ENCODE results near the gene SCPEP1.
A peak's percentile ranks its signal among the peaks of the same experiment; 100 is the strongest.

SCPEP1 gene

GRCh38 chr17:57004944-57005579 is 27.1 kb downstream of the SCPEP1 start:
- peak; percentile 14 to 36 for DNase-seq

GRCh38 chr17:57006040-57006439 is 28.1 kb downstream of the SCPEP1 start:
- DNase-seq = no peak

GRCh38 chr17:57008958-57009357 is 31.0 kb downstream of the SCPEP1 start:
- DNase-seq = no peak

- peak; percentile 27 to 70 for DNase-seq
Measured at GRCh38 chr17:57009737-57010445, 32.0 kb downstream of the SCPEP1 start.

GRCh38 chr17:57010487-57010886 is 32.6 kb downstream of the SCPEP1 start:
- no peak for DNase-seq

- no peak for DNase-seq
Measured at GRCh38 chr17:57011491-57012015, 33.6 kb downstream of the SCPEP1 start.

GRCh38 chr17:57016071-57016763 is 38.3 kb downstream of the SCPEP1 start:
- no peak for DNase-seq

GRCh38 chr17:57016764-57017116 is 38.8 kb downstream of the SCPEP1 start:
- DNase-seq = no peak

GRCh38 chr17:57017625-57018024 is 39.7 kb downstream of the SCPEP1 start:
- DNase-seq = no peak

- DNase-seq = no peak
Measured at GRCh38 chr17:57020208-57020607, 42.3 kb downstream of the SCPEP1 start.

- DNase-seq = no peak
Measured at GRCh38 chr17:57021226-57021940, 43.5 kb downstream of the SCPEP1 start.

- no peak for DNase-seq
Measured at GRCh38 chr17:57025876-57026275, 47.9 kb downstream of the SCPEP1 start.

GRCh38 chr17:57027852-57028251 is 49.9 kb downstream of the SCPEP1 start:
- no peak for DNase-seq

GRCh38 chr17:57032343-57032742 is 54.4 kb downstream of the SCPEP1 start:
- no peak for DNase-seq

- DNase-seq = no peak
Measured at GRCh38 chr17:57033296-57033695, 55.4 kb downstream of the SCPEP1 start.

GRCh38 chr17:57034807-57035754 is 57.1 kb downstream of the SCPEP1 start:
- no peak for DNase-seq

GRCh38 chr17:57035971-57036481 is 58.1 kb downstream of the SCPEP1 start:
- no peak for DNase-seq

- DNase-seq = no peak
Measured at GRCh38 chr17:57037411-57037810, 59.5 kb downstream of the SCPEP1 start.

GRCh38 chr17:57038486-57038885 is 60.6 kb downstream of the SCPEP1 start:
- no peak for DNase-seq

GRCh38 chr17:57040571-57040970 is 62.6 kb downstream of the SCPEP1 start:
- no peak for DNase-seq

- DNase-seq = no peak
Measured at GRCh38 chr17:57043276-57043675, 65.3 kb downstream of the SCPEP1 start.

All from inflammatory macrophage treated with lipopolysaccharide for 1 hour (primary cell).